ENCODE measurements around the gene MAN1C1. TPM values are rescaled to one million over a fixed set of nuclear protein-coding genes. Genes with fewer than 3 reads are reported as not detected.
A peak's percentile ranks its signal among the peaks of the same experiment; 100 is the strongest.

Gene MAN1C1
- total and polyA plus RNA-seq, 2 donors (not counting 1 experiment from before 2014, with no cell fraction given) = 17.7 to 51.4 TPM

DNA sequence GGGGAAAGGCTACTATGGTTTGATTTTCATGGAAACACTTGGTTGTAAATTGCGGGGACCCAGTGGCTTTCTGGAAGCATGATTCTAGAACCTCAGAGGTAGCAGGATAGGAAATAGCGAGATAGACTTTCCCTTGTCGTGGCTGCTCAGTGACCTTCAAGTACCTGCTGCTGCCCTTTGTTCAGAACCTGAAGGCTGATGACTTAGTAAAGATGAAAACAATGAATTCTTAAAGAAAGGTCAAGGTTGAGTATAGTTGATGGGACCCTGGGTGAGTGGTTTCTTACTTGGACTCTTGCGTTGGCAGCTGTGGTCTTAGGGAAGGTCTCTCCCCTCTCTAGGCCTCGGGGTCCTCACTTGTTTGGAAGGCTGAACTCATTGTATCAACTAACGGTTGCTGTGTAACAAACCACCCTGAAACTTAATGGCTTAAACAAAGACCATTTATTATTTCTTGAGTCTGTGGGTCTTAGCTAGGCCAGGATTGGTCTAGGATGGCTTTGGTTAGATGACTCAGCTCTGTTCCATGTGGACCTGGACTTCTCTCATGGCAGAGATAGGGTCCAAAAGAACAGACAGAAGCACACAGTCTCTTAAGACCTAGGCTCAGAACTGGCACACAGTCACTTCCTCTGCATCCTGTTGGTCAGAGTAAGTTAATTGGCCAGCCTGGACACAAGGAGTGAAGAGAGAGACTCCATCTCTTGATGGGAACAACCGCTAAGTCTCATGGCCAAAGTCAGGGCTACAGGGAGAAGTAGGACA lies 94.2 kb downstream of the MAN1C1 start:
- Histone ChIP-seq H3K36me3 (ENCODE audit: control insufficient read depth, insufficient read depth, low read length) (no peaks in the 10 kb centered on the region), H3K9ac (ENCODE audit: insufficient read depth, low read length) (no peak overlapping the region), H3K9me3 (ENCODE audit: control insufficient read depth, insufficient read depth, low read depth, low read length) (no peaks in the 10 kb centered on the region), H3K4me2 (ENCODE audit: extremely low read depth, insufficient read depth, low read length) (no peak overlapping the region), H3K4me3 (replicated peaks in 1 of 4; ENCODE audit: control extremely low read depth in 1 of 4, insufficient read depth in 1 of 4, low read depth in 3 of 4, low read length in 4 of 4) (no peak overlapping the region), H3K4me1 (ENCODE audit: control insufficient read depth, extremely low read depth, insufficient read depth, low read length) (peaks cover 17% of the 10 kb centered on the region), H2AFZ (ENCODE audit: low read length) (no peak overlapping the region), H3K27me3 (ENCODE audit: control insufficient read depth, insufficient read depth, low read length) (no peaks in the 10 kb centered on the region), H3K79me2 (ENCODE audit: control insufficient read depth, insufficient read depth, low read length) (no peaks in the 10 kb centered on the region), H4K20me1 (ENCODE audit: control insufficient read depth, extremely low read depth, insufficient read depth, low read length) (no peaks in the 10 kb centered on the region), H3K27ac (ENCODE audit: insufficient read depth, low read length) (peak overlapping the region; percentile 55)
- TF ChIP-seq, protein P1, sequence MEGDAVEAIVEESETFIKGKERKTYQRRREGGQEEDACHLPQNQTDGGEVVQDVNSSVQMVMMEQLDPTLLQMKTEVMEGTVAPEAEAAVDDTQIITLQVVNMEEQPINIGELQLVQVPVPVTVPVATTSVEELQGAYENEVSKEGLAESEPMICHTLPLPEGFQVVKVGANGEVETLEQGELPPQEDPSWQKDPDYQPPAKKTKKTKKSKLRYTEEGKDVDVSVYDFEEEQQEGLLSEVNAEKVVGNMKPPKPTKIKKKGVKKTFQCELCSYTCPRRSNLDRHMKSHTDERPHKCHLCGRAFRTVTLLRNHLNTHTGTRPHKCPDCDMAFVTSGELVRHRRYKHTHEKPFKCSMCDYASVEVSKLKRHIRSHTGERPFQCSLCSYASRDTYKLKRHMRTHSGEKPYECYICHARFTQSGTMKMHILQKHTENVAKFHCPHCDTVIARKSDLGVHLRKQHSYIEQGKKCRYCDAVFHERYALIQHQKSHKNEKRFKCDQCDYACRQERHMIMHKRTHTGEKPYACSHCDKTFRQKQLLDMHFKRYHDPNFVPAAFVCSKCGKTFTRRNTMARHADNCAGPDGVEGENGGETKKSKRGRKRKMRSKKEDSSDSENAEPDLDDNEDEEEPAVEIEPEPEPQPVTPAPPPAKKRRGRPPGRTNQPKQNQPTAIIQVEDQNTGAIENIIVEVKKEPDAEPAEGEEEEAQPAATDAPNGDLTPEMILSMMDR (conservative IDR thresholded peaks at IDR 0.05 in 1 of 2, IDR thresholded peaks at IDR 0.05 in 1 of 2; ENCODE audit: low read depth in 1 of 2, low read length in 2 of 2) = no peak
- TF ChIP-seq EZH2 (IDR thresholded peaks at IDR 0.05; ENCODE audit: low read length, missing control alignments) = no peak
- DNase-seq (ENCODE audit: low read depth in 2 of 2) = peak in 1 of 2 donors; percentile 52

DNA sequence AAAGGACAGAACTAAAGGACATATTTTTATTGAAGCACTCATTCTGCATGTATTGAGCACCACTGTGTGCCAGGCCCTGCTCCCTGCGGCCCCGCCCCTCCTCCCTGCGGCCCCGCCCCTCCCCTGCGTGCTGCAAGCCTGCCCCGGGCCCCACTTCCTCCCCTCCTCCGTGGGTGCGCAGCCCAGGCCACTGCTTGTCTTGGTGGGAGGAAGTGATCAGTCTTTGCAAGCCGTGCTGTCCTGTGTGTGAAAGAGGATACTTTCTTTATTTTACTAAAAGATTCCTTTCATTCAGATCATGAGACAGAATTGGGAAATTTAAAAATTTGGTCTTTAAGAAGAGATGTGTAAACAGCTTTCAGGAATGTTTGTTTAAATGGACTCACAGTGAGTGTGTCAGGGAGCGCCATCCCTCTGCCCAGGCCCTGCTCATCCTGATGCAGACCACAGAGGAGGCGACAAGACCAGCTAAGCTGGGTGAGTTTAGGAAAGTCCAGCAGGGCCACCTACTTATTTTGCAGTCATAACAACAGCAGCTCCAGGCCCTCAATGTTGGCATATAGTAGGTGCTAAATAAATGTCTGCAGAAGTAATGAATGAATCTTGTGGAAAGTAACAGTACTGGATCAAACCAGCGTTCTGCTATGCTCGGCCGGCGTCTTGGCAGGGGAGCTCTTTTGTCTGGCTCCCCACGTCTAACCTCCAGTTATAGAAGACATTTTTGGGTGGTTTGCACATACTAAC lies 95.1 kb downstream of the MAN1C1 start:
- no peaks in the 10 kb centered on the region for H3K79me2 ChIP-seq (ENCODE audit: control insufficient read depth, insufficient read depth, low read length)
- peak overlapping the region; percentile 55 for H3K27ac ChIP-seq (ENCODE audit: insufficient read depth, low read length)
- no peaks in the 10 kb centered on the region for H4K20me1 ChIP-seq (ENCODE audit: control insufficient read depth, extremely low read depth, insufficient read depth, low read length)
- no peaks in the 10 kb centered on the region for H3K27me3 ChIP-seq (ENCODE audit: control insufficient read depth, insufficient read depth, low read length)
- H3K4me1 ChIP-seq (ENCODE audit: control insufficient read depth, extremely low read depth, insufficient read depth, low read length) = peaks cover 17% of the 10 kb centered on the region
- H3K9me3 ChIP-seq (ENCODE audit: control insufficient read depth, insufficient read depth, low read depth, low read length) = no peaks in the 10 kb centered on the region
- DNase-seq (ENCODE audit: low read depth in 2 of 2) = peak; percentile 45 to 73
- no peak overlapping the region for H3K9ac ChIP-seq (ENCODE audit: insufficient read depth, low read length)
- no peak overlapping the region for H2AFZ ChIP-seq (ENCODE audit: low read length)
- no peak overlapping the region for H3K4me2 ChIP-seq (ENCODE audit: extremely low read depth, insufficient read depth, low read length)
- H3K4me3 ChIP-seq (replicated peaks in 1 of 4; ENCODE audit: control extremely low read depth in 1 of 4, insufficient read depth in 1 of 4, low read depth in 3 of 4, low read length in 4 of 4) = no peak overlapping the region
- H3K36me3 ChIP-seq (ENCODE audit: control insufficient read depth, insufficient read depth, low read length) = no peaks in the 10 kb centered on the region
- TF ChIP-seq, protein P1 (conservative IDR thresholded peaks at IDR 0.05 in 1 of 2, IDR thresholded peaks at IDR 0.05 in 1 of 2; ENCODE audit: low read depth in 1 of 2, low read length in 2 of 2) = no peak
- no peak for TF ChIP-seq EZH2 (IDR thresholded peaks at IDR 0.05; ENCODE audit: low read length, missing control alignments)

DNA sequence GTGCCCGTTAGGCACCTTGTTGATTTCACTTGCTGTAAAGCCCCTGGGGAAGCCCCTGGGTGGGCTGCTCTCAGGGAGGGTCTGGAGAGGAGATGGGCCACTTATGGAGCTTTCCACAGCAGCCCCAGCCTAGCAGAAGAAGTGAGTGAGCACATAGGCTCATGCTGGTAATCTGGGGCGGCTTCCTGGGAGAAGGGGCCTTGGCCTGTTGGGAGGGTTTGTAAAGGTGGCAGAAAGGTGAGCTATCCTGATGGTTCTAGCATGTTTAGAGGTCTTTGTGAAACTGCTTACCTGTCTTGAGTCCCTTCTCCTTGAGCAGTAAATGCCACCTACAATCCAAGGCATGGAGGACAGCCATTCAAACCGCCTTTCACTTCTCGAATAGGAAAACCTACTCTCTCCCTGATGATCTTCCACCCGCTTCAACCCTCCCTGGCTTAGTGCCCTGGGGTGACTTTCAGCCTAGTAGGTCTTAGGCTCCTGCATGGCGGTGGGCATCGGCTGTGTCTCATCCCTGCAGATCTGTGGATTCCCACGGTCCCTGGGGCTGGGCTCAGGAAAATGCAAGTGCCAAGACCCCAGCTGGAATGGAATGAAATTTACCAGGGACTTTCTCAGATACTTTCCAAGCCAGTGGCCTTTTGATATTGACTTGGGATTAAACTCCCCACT lies 95.8 kb downstream of the MAN1C1 start:
- DNase-seq (ENCODE audit: low read depth in 2 of 2) = no peak
- Histone ChIP-seq H3K9me3 (ENCODE audit: control insufficient read depth, insufficient read depth, low read depth, low read length) (no peaks in the 10 kb centered on the region), H3K27me3 (ENCODE audit: control insufficient read depth, insufficient read depth, low read length) (no peaks in the 10 kb centered on the region), H3K79me2 (ENCODE audit: control insufficient read depth, insufficient read depth, low read length) (no peaks in the 10 kb centered on the region), H3K4me3 (replicated peaks in 1 of 4; ENCODE audit: control extremely low read depth in 1 of 4, insufficient read depth in 1 of 4, low read depth in 3 of 4, low read length in 4 of 4) (no peak overlapping the region), H2AFZ (ENCODE audit: low read length) (no peak overlapping the region), H4K20me1 (ENCODE audit: control insufficient read depth, extremely low read depth, insufficient read depth, low read length) (no peaks in the 10 kb centered on the region), H3K27ac (ENCODE audit: insufficient read depth, low read length) (no peak overlapping the region), H3K9ac (ENCODE audit: insufficient read depth, low read length) (no peak overlapping the region), H3K4me1 (ENCODE audit: control insufficient read depth, extremely low read depth, insufficient read depth, low read length) (peaks cover 13% of the 10 kb centered on the region), H3K4me2 (ENCODE audit: extremely low read depth, insufficient read depth, low read length) (no peak overlapping the region), H3K36me3 (ENCODE audit: control insufficient read depth, insufficient read depth, low read length) (no peaks in the 10 kb centered on the region)
- TF ChIP-seq EZH2 (IDR thresholded peaks at IDR 0.05; ENCODE audit: low read length, missing control alignments) = no peak
- TF ChIP-seq, protein P1 (conservative IDR thresholded peaks at IDR 0.05 in 1 of 2, IDR thresholded peaks at IDR 0.05 in 1 of 2; ENCODE audit: low read depth in 1 of 2, low read length in 2 of 2) = no peak

Data from fibroblast of lung (primary cell).